Esophagus mucosa (tissue), 1 donor: ENCODE results near the gene CITED1. TPM values are rescaled to one million over a fixed set of nuclear protein-coding genes. Genes with fewer than 3 reads are reported as not detected.
A peak's percentile ranks its signal among the peaks of the same experiment; 100 is the strongest.
"Not testable (repeated sequence)": the region's sequence is repeated elsewhere in the genome, so short reads cannot be mapped to it uniquely, and the experiment has no call there.

Experiments used
- ATAC-seq: fragments of 200-7000 bp; cut with Tn5 transposase; one replicate; pipeline ENCODE4 v1.9.1; 2020
- total RNA-seq: library from RNA; stranded (reverse); gene quantifications from one replicate; pipeline ENCODE4 v1.2.4, GENCODE V29; 2023
- donor health status: DM: yes; HTN: yes; CAD: no.

CITED1 gene
- not detected for total RNA-seq

GRCh38 chrX:72305286-72306084 is at the start of gene CITED1:
Gene CITED1 (minus strand): TSS chrX:72305914. CDS start chrX:72302869, 3,045 bp downstream.
- ATAC-seq, result no peak

- no peak for ATAC-seq
Measured at GRCh38 chrX:72352786-72353185, 47.1 kb upstream of the CITED1 start.

GRCh38 chrX:72351606-72352334 is 46.1 kb upstream of the CITED1 start:
- ATAC-seq, result no peak

- no peak for ATAC-seq
Measured at GRCh38 chrX:72349190-72349589, 43.5 kb upstream of the CITED1 start.

GRCh38 chrX:72348247-72348979 is 42.7 kb upstream of the CITED1 start:
- ATAC-seq, result no peak

- no peak for ATAC-seq
Measured at GRCh38 chrX:72347366-72347765, 41.7 kb upstream of the CITED1 start.

- no peak for ATAC-seq
Measured at GRCh38 chrX:72346302-72346949, 40.7 kb upstream of the CITED1 start.

- no peak for ATAC-seq
Measured at GRCh38 chrX:72340626-72341025, 34.9 kb upstream of the CITED1 start.

- no peak for ATAC-seq
Measured at GRCh38 chrX:72340041-72340440, 34.3 kb upstream of the CITED1 start.

GRCh38 chrX:72330131-72330530 is 24.4 kb upstream of the CITED1 start:
- ATAC-seq, result no peak

- no peak for ATAC-seq
Measured at GRCh38 chrX:72326605-72327300, 21.0 kb upstream of the CITED1 start.

GRCh38 chrX:72319651-72320050 is 13.9 kb upstream of the CITED1 start:
- not testable (repeated sequence) for ATAC-seq

- ATAC-seq, result no peak
Measured at GRCh38 chrX:72317139-72317538, 11.4 kb upstream of the CITED1 start.

- ATAC-seq, result no peak
Measured at GRCh38 chrX:72316408-72317110, 10.8 kb upstream of the CITED1 start.

- ATAC-seq, result no peak
Measured at GRCh38 chrX:72314881-72315280, 9.2 kb upstream of the CITED1 start.

GRCh38 chrX:72313707-72314641 is 8.3 kb upstream of the CITED1 start:
- no peak for ATAC-seq

GRCh38 chrX:72312311-72312940 is 6.7 kb upstream of the CITED1 start:
- peak; percentile 84 for ATAC-seq

GRCh38 chrX:72309297-72310071 is 3.8 kb upstream of the CITED1 start:
- ATAC-seq, result no peak
